Breast epithelium (tissue), 4 donors: ENCODE measurements around the gene D2HGDH. TPM values are rescaled to one million over a fixed set of nuclear protein-coding genes. Genes with fewer than 3 reads are reported as not detected.
A peak's percentile ranks its signal among the peaks of the same experiment; 100 is the strongest.
"Not testable (repeated sequence)": the region's sequence is repeated elsewhere in the genome, so short reads cannot be mapped to it uniquely, and the experiment has no call there.

Experiments
- DNase-seq, 2 donors: peaks; one replicate each; pipeline ENCODE4 v3.0.0-alpha.2; 2019; ENCODE audit warnings: low spot score in 2 of 2
- H3K27ac ChIP-seq, 2 donors: fragments of 200-600 bp; sonication (generic) in 1 of 2; one replicate each; pipeline ENCODE4 v1.5.1; 2016 to 2019; ENCODE audit warnings: mild to moderate bottlenecking in 1 of 2
- H3K27me3 ChIP-seq, 2 donors: fragments of 200-600 bp; sonication (generic) in 1 of 2; one replicate each; pipeline versions ENCODE4 v1.5.1 to v1.6.0; 2017 to 2019; ENCODE audit warnings: control low read depth in 1 of 2, mild to moderate bottlenecking in 1 of 2
- H3K36me3 ChIP-seq: fragments of 200-600 bp; one replicate; pipeline ENCODE4 v1.5.1; 2019
- H3K4me1 ChIP-seq, 2 donors: fragments of 200-600 bp; sonication (generic); one replicate each; pipeline ENCODE4 v1.5.1; 2016 to 2019; ENCODE audit warnings: control low read depth in 1 of 2
- H3K4me3 ChIP-seq, 3 donors: fragments of 200-600 bp; sonication (generic); 1 replicate in 2 of 3; 2 replicates in 1 of 3; pipeline ENCODE4 v1.5.1; 2016 to 2019; ENCODE audit warnings: mild to moderate bottlenecking in 3 of 3, moderate library complexity in 2 of 3
- H3K9me3 ChIP-seq, 2 donors: fragments of 200-600 bp; sonication (generic) in 1 of 2; one replicate each; pipeline ENCODE4 v1.5.1; 2016 to 2019; ENCODE audit warnings: control low read depth in 1 of 2
- POLR2A ChIP-seq: fragments of 450-650 bp; IDR thresholded peaks from one replicate; pipeline ENCODE4 v1.6.1; 2016; ENCODE audit warnings: antibody characterized with exemption, mild to moderate bottlenecking, moderate library complexity
- POLR2AphosphoS5 ChIP-seq, 3 donors: sonication (generic); formaldehyde crosslinking; IDR thresholded peaks; one replicate each; pipeline ENCODE4 v1.6.1; 2017; ENCODE audit warnings: antibody characterized with exemption in 3 of 3
- intact Hi-C: fragments of 100-400 bp; cut with DNase I; formaldehyde crosslinking; loops from one replicate; pipeline ENCODE4 v1.15.1; 2023; ENCODE audit warnings: low total_unique reads
- total RNA-seq, 3 donors: library from RNA; depleted of rRNA; stranded (reverse); fragments of >200 nt; gene quantifications; one replicate each; pipeline ENCODE4 v1.1.0, GENCODE V29; 2016
- TF ChIP-seq, protein P1 (sequence below), 3 donors: fragments of 450-650 bp; IDR thresholded peaks; one replicate each; pipeline ENCODE4 v1.5.1; 2016 to 2017; ENCODE audit warnings: antibody characterized with exemption in 3 of 3, mild to moderate bottlenecking in 3 of 3, moderate library complexity in 3 of 3

D2HGDH gene
- total RNA-seq, 3 donors from 2014 or later = 16.3 to 29.2 (median 22.2) TPM

DNA sequence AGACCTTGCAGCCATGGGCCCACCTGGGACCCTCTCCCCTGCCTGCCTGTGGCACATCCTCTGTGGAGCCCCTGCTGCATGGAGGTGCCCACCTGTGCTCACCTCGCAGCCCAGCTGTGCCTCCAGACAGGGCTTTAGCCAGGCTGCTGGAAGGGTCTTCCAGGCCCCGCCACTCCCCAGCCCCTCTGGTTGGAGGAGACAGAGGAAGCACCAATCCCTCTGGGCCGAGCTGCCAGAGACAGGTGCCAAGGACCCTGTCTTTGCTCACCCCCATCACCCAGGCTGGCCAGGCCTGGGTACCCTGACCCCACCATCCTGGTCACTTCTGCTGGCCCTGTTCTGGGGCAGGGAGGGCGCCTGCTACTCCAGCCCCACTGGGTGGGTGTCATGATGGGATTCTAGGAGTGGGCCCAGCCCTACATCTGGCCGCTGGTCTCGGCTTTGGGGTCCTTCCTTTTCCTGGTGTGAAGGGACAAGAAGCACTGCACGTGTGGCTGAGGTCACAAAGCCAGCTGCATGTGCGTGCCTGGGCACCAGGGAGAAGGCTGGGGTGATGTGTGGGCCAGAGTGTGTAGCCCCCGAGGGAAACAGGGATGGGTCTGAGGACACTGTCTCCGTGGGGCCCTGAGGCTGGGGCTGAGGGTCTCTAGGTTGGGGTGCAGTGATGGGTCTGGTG, 65.2 kb downstream of the D2HGDH start:
- TF ChIP-seq POLR2A (no peak), POLR2AphosphoS5 (IDR thresholded peaks at IDR 0.05) (no peak)
- TF ChIP-seq, protein P1, sequence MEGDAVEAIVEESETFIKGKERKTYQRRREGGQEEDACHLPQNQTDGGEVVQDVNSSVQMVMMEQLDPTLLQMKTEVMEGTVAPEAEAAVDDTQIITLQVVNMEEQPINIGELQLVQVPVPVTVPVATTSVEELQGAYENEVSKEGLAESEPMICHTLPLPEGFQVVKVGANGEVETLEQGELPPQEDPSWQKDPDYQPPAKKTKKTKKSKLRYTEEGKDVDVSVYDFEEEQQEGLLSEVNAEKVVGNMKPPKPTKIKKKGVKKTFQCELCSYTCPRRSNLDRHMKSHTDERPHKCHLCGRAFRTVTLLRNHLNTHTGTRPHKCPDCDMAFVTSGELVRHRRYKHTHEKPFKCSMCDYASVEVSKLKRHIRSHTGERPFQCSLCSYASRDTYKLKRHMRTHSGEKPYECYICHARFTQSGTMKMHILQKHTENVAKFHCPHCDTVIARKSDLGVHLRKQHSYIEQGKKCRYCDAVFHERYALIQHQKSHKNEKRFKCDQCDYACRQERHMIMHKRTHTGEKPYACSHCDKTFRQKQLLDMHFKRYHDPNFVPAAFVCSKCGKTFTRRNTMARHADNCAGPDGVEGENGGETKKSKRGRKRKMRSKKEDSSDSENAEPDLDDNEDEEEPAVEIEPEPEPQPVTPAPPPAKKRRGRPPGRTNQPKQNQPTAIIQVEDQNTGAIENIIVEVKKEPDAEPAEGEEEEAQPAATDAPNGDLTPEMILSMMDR (IDR thresholded peaks at IDR 0.05) = no peak
- H3K27me3 ChIP-seq = peaks cover 0 to 21% of the 10 kb centered on the region in 2 donors
- H3K9me3 ChIP-seq = no peaks in the 10 kb centered on the region
- intact Hi-C loops = no loop called here
- H3K4me1 ChIP-seq = no peaks in the 10 kb centered on the region
- no peak overlapping the region for H3K4me3 ChIP-seq
- no peak for DNase-seq
- H3K36me3 ChIP-seq = no peaks in the 10 kb centered on the region
- H3K27ac ChIP-seq = no peak overlapping the region

DNA sequence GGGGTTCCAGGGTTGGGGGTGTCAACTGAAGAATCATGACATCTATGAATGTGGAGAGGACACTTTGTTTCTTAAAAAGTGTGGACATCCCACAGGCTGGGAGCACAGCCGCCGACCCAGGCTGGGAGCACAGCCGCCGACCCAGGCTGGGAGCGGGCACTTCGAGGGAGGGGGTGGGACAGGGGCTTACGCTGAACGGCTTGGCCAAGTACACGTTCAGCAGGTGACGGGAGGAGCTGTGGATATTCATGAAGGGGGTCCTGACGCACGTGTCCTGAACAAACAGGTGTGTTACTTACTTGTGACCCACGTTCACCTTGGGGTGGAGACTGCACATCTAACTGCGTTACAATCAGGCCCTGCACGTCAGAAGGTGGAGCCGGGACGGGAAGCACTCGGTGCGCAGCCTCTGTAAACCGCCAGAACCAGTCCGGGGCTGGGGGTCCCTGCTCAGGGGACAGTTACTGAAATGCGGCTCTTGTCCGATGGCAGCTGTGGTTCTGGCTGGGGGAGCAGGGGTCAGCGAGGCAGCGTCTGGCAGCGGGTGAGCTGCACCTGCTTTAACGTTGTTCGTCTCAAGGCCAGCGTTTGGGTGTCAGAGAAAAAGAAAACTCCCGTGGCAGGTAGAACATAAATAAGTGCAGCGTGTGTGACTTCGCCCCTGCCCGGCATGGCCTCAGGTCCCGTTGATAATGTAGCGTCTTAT, 65.9 kb downstream of the D2HGDH start:
- H3K36me3 ChIP-seq, DNase-seq, intact Hi-C loops, H3K4me1 ChIP-seq, H3K27ac ChIP-seq, H3K4me3 ChIP-seq, H3K9me3 ChIP-seq: not testable (repeated sequence)
- peaks cover 0 to 23% of the 10 kb centered on the region in 2 donors for H3K27me3 ChIP-seq

DNA sequence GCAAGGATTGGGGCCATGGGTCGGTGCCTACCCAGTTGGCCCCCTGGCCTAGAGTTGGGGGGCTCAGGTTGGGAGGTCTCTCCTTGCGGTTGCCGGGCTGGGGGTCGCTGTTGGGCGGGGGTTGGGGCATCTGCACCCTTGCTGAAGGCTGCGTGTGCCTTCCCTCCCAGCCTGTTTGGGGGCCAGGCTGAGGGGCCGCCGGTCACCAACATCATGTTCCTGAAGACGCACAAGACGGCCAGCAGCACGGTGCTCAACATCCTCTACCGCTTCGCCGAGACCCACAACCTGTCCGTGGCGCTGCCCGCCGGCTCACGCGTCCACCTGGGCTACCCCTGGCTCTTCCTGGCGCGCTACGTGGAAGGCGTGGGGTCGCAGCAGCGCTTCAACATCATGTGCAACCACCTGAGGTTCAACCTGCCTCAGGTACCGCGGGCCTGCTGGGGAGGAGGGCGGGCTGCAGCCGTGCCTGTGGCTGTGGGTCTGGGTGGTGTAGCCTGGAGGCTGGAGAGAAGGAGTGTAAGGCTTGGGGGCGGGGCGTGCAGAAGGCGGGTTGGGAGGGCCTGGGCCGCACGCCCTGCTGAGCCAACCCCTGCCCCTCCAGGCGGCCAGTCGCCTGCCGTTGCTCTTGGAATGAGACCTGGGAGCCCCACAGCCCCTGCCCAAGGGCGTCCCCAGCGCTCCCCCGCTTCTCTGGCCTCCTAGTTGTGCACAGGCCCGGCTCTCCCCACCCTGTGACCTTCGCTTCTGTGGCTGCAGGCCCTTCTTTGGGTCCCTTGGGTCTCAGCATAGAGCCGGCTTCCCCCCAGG, 67.4 kb downstream of the D2HGDH start:
- TF ChIP-seq, protein P1 (IDR thresholded peaks at IDR 0.05) = no peak
- TF ChIP-seq POLR2AphosphoS5 (IDR thresholded peaks at IDR 0.05) = no peak
- TF ChIP-seq POLR2A = no peak
- Histone ChIP-seq H3K9me3 (no peaks in the 10 kb centered on the region), H3K27me3 (peaks cover 0 to 23% of the 10 kb centered on the region in 2 donors), H3K4me1 (no peaks in the 10 kb centered on the region), H3K4me3 (no peak overlapping the region), H3K36me3 (no peaks in the 10 kb centered on the region), H3K27ac (no peak overlapping the region)
- intact Hi-C loops = no loop called here
- peak in 1 of 2 donors; percentile 50 for DNase-seq

DNA sequence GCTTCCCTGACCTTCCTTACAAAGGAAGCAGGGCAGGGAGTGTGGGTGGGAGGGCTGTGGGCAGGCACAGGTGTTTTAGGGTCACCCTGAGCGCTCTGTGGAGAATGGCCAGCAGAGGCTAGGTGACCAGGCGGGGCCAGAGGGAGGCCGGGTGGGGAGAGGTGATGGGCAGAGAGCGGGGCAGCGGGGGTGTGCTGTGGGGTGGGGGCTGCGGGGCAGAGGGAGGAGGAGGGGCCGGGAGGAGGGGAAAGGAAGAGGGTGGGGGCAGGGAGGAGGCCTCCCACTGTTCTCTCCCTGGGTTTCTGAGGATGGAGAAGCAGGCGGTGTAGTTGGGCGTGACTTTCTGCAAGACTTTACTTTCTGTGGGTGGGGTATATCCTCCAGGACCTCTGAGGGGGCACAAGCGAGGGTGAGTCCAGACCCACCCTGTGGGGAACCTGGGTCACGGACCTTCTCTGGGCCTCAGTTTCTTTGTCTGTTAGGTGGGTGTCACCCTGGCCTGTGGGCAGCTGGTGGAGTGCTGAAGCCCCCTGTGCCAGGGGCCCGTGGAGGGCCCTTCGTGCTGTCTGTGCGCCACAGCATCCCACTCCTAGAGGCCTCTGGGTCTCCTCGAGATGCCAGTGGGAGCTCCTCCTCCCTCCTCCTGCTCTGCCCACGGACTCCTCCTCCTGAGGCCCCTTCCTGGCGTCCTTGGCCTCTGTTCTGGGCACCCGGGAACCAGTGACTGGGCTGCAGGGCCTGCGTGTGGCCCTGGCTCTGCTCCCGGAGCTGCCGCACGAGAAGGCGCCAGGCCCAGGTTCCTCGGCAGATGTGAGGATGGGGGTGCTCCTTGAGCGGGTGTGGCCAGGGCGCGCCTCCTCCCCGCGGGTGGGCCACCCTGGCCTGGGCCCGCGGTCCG, 68.2 kb downstream of the D2HGDH start:
- intact Hi-C loops = no loop called here
- Histone ChIP-seq H3K27ac (no peak overlapping the region), H3K9me3 (no peaks in the 10 kb centered on the region), H3K27me3 (peaks cover 0 to 23% of the 10 kb centered on the region in 2 donors), H3K36me3 (no peaks in the 10 kb centered on the region), H3K4me1 (no peaks in the 10 kb centered on the region), H3K4me3 (peak overlapping the region; percentile 40 to 69 (median 42))
- TF ChIP-seq POLR2A = no peak
- TF ChIP-seq, protein P1 (IDR thresholded peaks at IDR 0.05) = no peak
- no peak for TF ChIP-seq POLR2AphosphoS5 (IDR thresholded peaks at IDR 0.05)
- DNase-seq = no peak
